Lower leg skin (tissue), 3 donors: ENCODE data around the gene ALDH1L2.

Experiments used
- CTCF ChIP-seq, 3 donors: fragments of 450-650 bp; IDR thresholded peaks; one replicate each; pipeline ENCODE4 v1.5.1; 2016; ENCODE audit warnings: antibody characterized with exemption in 3 of 3, mild to moderate bottlenecking in 3 of 3, moderate library complexity in 2 of 3
- POLR2A ChIP-seq, 2 donors: fragments of 450-650 bp; IDR thresholded peaks; one replicate each; pipeline ENCODE4 v1.6.1; 2016 to 2017; ENCODE audit warnings: antibody characterized with exemption in 2 of 2, mild to moderate bottlenecking in 1 of 2, moderate library complexity in 1 of 2

- TF ChIP-seq CTCF (IDR thresholded peaks at IDR 0.05) = no peak
- TF ChIP-seq POLR2A (IDR thresholded peaks at IDR 0.05) = no peak
Measured at GRCh38 chr12:104976703-104977102, 107.6 kb downstream of the ALDH1L2 start.
